H9 (cell line): ENCODE results near the gene ALOX15B. TPM values are rescaled to one million over a fixed set of nuclear protein-coding genes. Genes with fewer than 3 reads are reported as not detected.

Experiments
- DNase-seq: peaks from one replicate; pipeline ENCODE4 v3.0.0-alpha.2; 2017
- H2AFZ ChIP-seq: one replicate; pipeline ENCODE4 v1.6.1; 2013; ENCODE audit warnings: mild to moderate bottlenecking, low read length, control low read depth, moderate library complexity
- H2AK5ac ChIP-seq: 2 replicates; pipeline ENCODE4 v1.6.1; 2013; ENCODE audit warnings: low read length, control low read depth, mixed read lengths; ENCODE audit not compliant: insufficient read length
- H2BK120ac ChIP-seq: one replicate; pipeline ENCODE4 v1.6.1; 2013; ENCODE audit warnings: low read depth, mild to moderate bottlenecking, low read length, control low read depth, inconsistent platforms; ENCODE audit not compliant: poor library complexity, severe bottlenecking
- H2BK12ac ChIP-seq: 2 replicates; pipeline ENCODE4 v1.6.1; 2013; ENCODE audit warnings: low read length, control low read depth, mixed read lengths, low read depth; ENCODE audit not compliant: insufficient read length
- H2BK15ac ChIP-seq: 2 replicates; pipeline ENCODE4 v1.6.1; 2013; ENCODE audit warnings: low read depth, low read length, control low read depth
- H2BK20ac ChIP-seq: one replicate; pipeline ENCODE4 v1.6.1; 2013; ENCODE audit warnings: low read depth, mild to moderate bottlenecking, low read length, control low read depth, inconsistent platforms; ENCODE audit not compliant: poor library complexity, severe bottlenecking
- H2BK5ac ChIP-seq: 2 replicates; pipeline ENCODE4 v1.6.1; 2013; ENCODE audit warnings: low read length, control low read depth, mixed read lengths; ENCODE audit not compliant: insufficient read length
- H3K14ac ChIP-seq: 2 replicates; pipeline ENCODE4 v1.6.1; 2013; ENCODE audit warnings: low read length, control low read depth; ENCODE audit not compliant: insufficient read depth
- H3K18ac ChIP-seq: 2 replicates; pipeline ENCODE4 v1.6.1; 2013; ENCODE audit warnings: low read depth, mild to moderate bottlenecking, mixed read lengths, low read length, control low read depth; ENCODE audit not compliant: insufficient read length
- H3K23ac ChIP-seq: 2 replicates; pipeline ENCODE4 v1.6.1; 2013; ENCODE audit warnings: low read length, control low read depth, mixed read lengths, low read depth; ENCODE audit not compliant: insufficient read length
- H3K23me2 ChIP-seq: 2 replicates; pipeline ENCODE4 v1.6.1; 2013; ENCODE audit warnings: low read depth, mild to moderate bottlenecking, mixed read lengths, low read length, control low read depth; ENCODE audit not compliant: insufficient read length, poor library complexity, severe bottlenecking
- H3K27ac ChIP-seq: 2 replicates; pipeline ENCODE4 v1.5.1; 2013; ENCODE audit warnings: low read length, control low read depth, mixed read lengths, low read depth; ENCODE audit not compliant: insufficient read length
- H3K27me3 ChIP-seq: 2 replicates; pipeline ENCODE4 v1.6.1; 2013; ENCODE audit warnings: low read length, control low read depth, inconsistent platforms; ENCODE audit not compliant: insufficient read depth
- H3K4ac ChIP-seq: 2 replicates; pipeline ENCODE4 v1.6.1; 2013; ENCODE audit warnings: low read depth, mild to moderate bottlenecking, control low read depth, inconsistent platforms, low read length, moderate library complexity
- H3K4me1 ChIP-seq: 2 replicates; pipeline ENCODE4 v1.6.1; 2013; ENCODE audit warnings: low read length, control low read depth, inconsistent platforms; ENCODE audit not compliant: insufficient read depth
- H3K4me2 ChIP-seq: 2 replicates; pipeline ENCODE4 v1.6.1; 2013; ENCODE audit warnings: low read length, control low read depth, mixed read lengths; ENCODE audit not compliant: insufficient read length, insufficient read depth
- H3K56ac ChIP-seq: 2 replicates; pipeline ENCODE4 v1.6.1; 2013; ENCODE audit warnings: low read depth, mild to moderate bottlenecking, mixed read lengths, low read length, control low read depth; ENCODE audit not compliant: insufficient read length
- H3K79me1 ChIP-seq: 2 replicates; pipeline ENCODE4 v1.6.1; 2013; ENCODE audit warnings: low read depth, mild to moderate bottlenecking, moderate library complexity, low read length, control low read depth, inconsistent platforms; ENCODE audit not compliant: insufficient read depth, poor library complexity, severe bottlenecking
- H3K79me2 ChIP-seq: 2 replicates; pipeline ENCODE4 v1.6.1; 2013; ENCODE audit warnings: low read length, control low read depth, inconsistent platforms; ENCODE audit not compliant: insufficient read depth
- H3K9ac ChIP-seq: 2 replicates; pipeline ENCODE4 v1.6.1; 2013; ENCODE audit warnings: low read length, control low read depth, mixed read lengths; ENCODE audit not compliant: insufficient read length; ENCODE audit errors: extremely low read depth
- H3K9me3 ChIP-seq: one replicate; pipeline ENCODE4 v1.6.1; 2013; ENCODE audit warnings: low read depth, low read length, inconsistent platforms; ENCODE audit not compliant: control insufficient read depth
- H3T11ph ChIP-seq: one replicate; pipeline ENCODE4 v1.6.1; 2013; ENCODE audit warnings: mild to moderate bottlenecking, low read length, control low read depth, inconsistent platforms
- H4K20me1 ChIP-seq: one replicate; pipeline ENCODE4 v1.6.1; 2013; ENCODE audit not compliant: control insufficient read depth, insufficient read length, insufficient read depth
- H4K5ac ChIP-seq: 2 replicates; pipeline ENCODE4 v1.6.1; 2013; ENCODE audit warnings: low read depth, mild to moderate bottlenecking, mixed read lengths, low read length, control low read depth; ENCODE audit not compliant: insufficient read length
- H4K8ac ChIP-seq: replicated peaks from 2 replicates; pipeline ENCODE4 v1.6.1; 2013; ENCODE audit warnings: low read length, control low read depth, mixed read lengths, low read depth; ENCODE audit not compliant: insufficient read length
- H4K91ac ChIP-seq: 2 replicates; pipeline ENCODE4 v1.6.1; 2013; ENCODE audit warnings: low read depth, mild to moderate bottlenecking, moderate library complexity, mixed read lengths, low read length, control low read depth; ENCODE audit not compliant: insufficient read length
- H3K27ac Mint-ChIP-seq, 3 experiments: 2 replicates in 2 of 3; 3 replicates in 1 of 3; pipeline ENCODE4 v1.8.0; 2020 to 2021; ENCODE audit warnings: mixed read lengths in 3 of 3, mild to moderate bottlenecking in 1 of 3, moderate library complexity in 1 of 3
- H3K27me3 Mint-ChIP-seq: 2 replicates; pipeline ENCODE4 v1.8.0; 2021; ENCODE audit warnings: low read depth, mild to moderate bottlenecking, moderate library complexity, mixed read lengths
- H3K36me3 Mint-ChIP-seq, 3 experiments: 2 replicates in 2 of 3; 3 replicates in 1 of 3; pipeline ENCODE4 v1.8.0; 2020 to 2021; ENCODE audit warnings: low read depth in 3 of 3, mixed read lengths in 3 of 3; ENCODE audit not compliant: insufficient read depth in 1 of 3
- H3K4me1 Mint-ChIP-seq, 2 experiments: 2 replicates each; pipeline ENCODE4 v1.8.0; 2020; ENCODE audit warnings: mixed read lengths in 2 of 2
- H3K4me3 Mint-ChIP-seq, 2 experiments: 2 replicates in 1 of 2; 3 replicates in 1 of 2; pipeline ENCODE4 v1.8.0; 2020 to 2021; ENCODE audit warnings: mild to moderate bottlenecking in 2 of 2, mixed read lengths in 2 of 2, moderate library complexity in 1 of 2
- H3K9me3 Mint-ChIP-seq, 2 experiments: 2 replicates in 1 of 2; 3 replicates in 1 of 2; pipeline ENCODE4 v1.8.0; 2020; ENCODE audit warnings: mild to moderate bottlenecking in 2 of 2, mixed read lengths in 2 of 2, moderate library complexity in 1 of 2
- CTCF ChIP-seq: fragments of 200-600 bp; sonication (generic); conservative IDR thresholded peaks from 3 replicates; pipeline ENCODE4 v1.8.0; 2021; ENCODE audit warnings: antibody characterized with exemption, mild to moderate bottlenecking
- WGBS: extraction: QIAGEN DNeasy Blood & Tissue Kit; methylation state at CpG from one replicate; pipeline ENCODE4 v1.1.7; 2013; ENCODE audit warnings: missing lambda C conversion rate, low lambda C conversion rate, mixed read lengths; ENCODE audit not compliant: insufficient read length; ENCODE audit errors: extremely low coverage; 5-methylcytosine and 5-hydroxymethylcytosine counted together
- total RNA-seq: library from RNA; stranded (reverse); gene quantifications from 2 replicates; pipeline ENCODE4 v1.2.1, GENCODE V29; 2021

ALOX15B gene
- total RNA-seq, 1 experiment from 2014 or later: not detected

- Mint-ChIP-seq H3K27ac (no peak overlapping the region), H3K36me3 (no peaks in the 10 kb centered on the region; a peak in 1 of 7 replicates), H3K9me3 (no peaks in the 10 kb centered on the region; a peak in 2 of 5 replicates), H3K27me3 (peaks cover 19% of the 10 kb centered on the region), H3K4me1 (peaks cover 8 to 9% of the 10 kb centered on the region in 2 experiments), H3K4me3 (no peak overlapping the region)
- Histone ChIP-seq H3K9ac (no peak overlapping the region), H2BK20ac (no peak overlapping the region), H4K91ac (no peak overlapping the region), H2BK12ac (no peak overlapping the region), H3K27me3 (no peaks in the 10 kb centered on the region), H3K4ac (no peak overlapping the region), H3T11ph (no peak overlapping the region), H4K5ac (no peak overlapping the region), H3K27ac (no peak overlapping the region), H4K8ac (no peak overlapping the region), H3K23me2 (no peaks in the 10 kb centered on the region), H3K4me1 (peaks cover 2% of the 10 kb centered on the region; the same call in 1 of the 2 replicates), H3K18ac (no peak overlapping the region), H2BK5ac (no peak overlapping the region), H3K79me1 (no peaks in the 10 kb centered on the region), H2AFZ (no peak overlapping the region), H2BK15ac (no peak overlapping the region), H3K4me2 (no peak overlapping the region), H3K9me3 (no peaks in the 10 kb centered on the region), H4K20me1 (no peaks in the 10 kb centered on the region), H3K56ac (no peak overlapping the region), H3K79me2 (no peaks in the 10 kb centered on the region), H3K23ac (no peak overlapping the region), H2BK120ac (no peak overlapping the region), H2AK5ac (no peak overlapping the region), H3K14ac (no peak overlapping the region)
- DNase-seq: no peak
- TF ChIP-seq CTCF: no peak
- WGBS: no CpG with 5 or more reads among the region's 11 CpGs
These were observed 831 bp downstream of the ALOX15B start for GRCh38 chr17:8039611-8040168.
